HG03439 (cell line): ENCODE data around the gene GSC2.

Source experiments
- ATAC-seq: cut with Tn5 transposase; IDR thresholded peaks from one replicate; pipeline ENCODE4 v1.9.1; 2021; ENCODE audit warnings: mild to moderate bottlenecking, moderate library complexity; ENCODE audit not compliant: unreplicated experiment

The GSC2 gene

GRCh38 chr22:19103880-19104821 lies 45.9 kb downstream of the GSC2 start:
- ATAC-seq: no peak

- ATAC-seq: no peak
These were observed 51.9 kb downstream of the GSC2 start for GRCh38 chr22:19098157-19098556.

GRCh38 chr22:19097518-19097917 lies 52.6 kb downstream of the GSC2 start:
- ATAC-seq: no peak
